Measurements from ENCODE around the gene SHMT2.
"Not testable (repeated sequence)": the region's sequence is repeated elsewhere in the genome, so short reads cannot be mapped to it uniquely, and the experiment has no call there.

The SHMT2 gene

GRCh38 chr12:57266681-57267080 is 37.2 kb downstream of the SHMT2 start:
- no peak for TF ChIP-seq CTCF (conservative IDR thresholded peaks at IDR 0.05; ENCODE audit: low read depth)
- no peak for DNase-seq (ENCODE audit: low spot score)
- CTCF ChIA-PET = interaction anchor here (0.6 kb wide), 1 partner anchor 162 kb away, joined by 3 read pairs; no protein-coding TSS in a partner anchor
- H3K27ac ChIP-seq = no peak overlapping the region
- POLR2A ChIA-PET (ENCODE audit: low non-redundant PET) = no interaction called here

GRCh38 chr12:57268264-57268663 is 38.8 kb downstream of the SHMT2 start:
- no peak overlapping the region for H3K27ac ChIP-seq
- POLR2A ChIA-PET (ENCODE audit: low non-redundant PET) = no interaction called here
- no peak for DNase-seq (ENCODE audit: low spot score)
- CTCF ChIA-PET = interaction anchor here (0.5 kb wide), 1 partner anchor 61 kb away, joined by 5 read pairs; no protein-coding TSS in a partner anchor
- TF ChIP-seq CTCF (conservative IDR thresholded peaks at IDR 0.05; ENCODE audit: low read depth) = no peak

GRCh38 chr12:57270966-57271470 is 41.5 kb downstream of the SHMT2 start:
- DNase-seq (ENCODE audit: low spot score) = no peak
- no peak for TF ChIP-seq CTCF (conservative IDR thresholded peaks at IDR 0.05; ENCODE audit: low read depth)
- POLR2A ChIA-PET (ENCODE audit: low non-redundant PET) = interaction anchor here (0.6 kb wide), 1 partner anchor 677 kb away, joined by 3 read pairs; no protein-coding TSS in a partner anchor
- CTCF ChIA-PET = interaction anchor here (0.6 kb wide), 2 partner anchors 188 to 189 kb away, joined by 3 to 4 read pairs; no protein-coding TSS in a partner anchor
- no peak overlapping the region for H3K27ac ChIP-seq

GRCh38 chr12:57272337-57273151 is 43.0 kb downstream of the SHMT2 start:
- ChIA-PET POLR2A (ENCODE audit: low non-redundant PET) (interaction anchor here (0.6 kb wide), 1 partner anchor 1361 kb away, joined by 3 read pairs; no protein-coding TSS in a partner anchor), CTCF (interaction anchor here (0.6 to 0.7 kb wide), 2 partner anchors 67 to 174 kb away, joined by 3 read pairs; no protein-coding TSS in a partner anchor)
- no peak for DNase-seq (ENCODE audit: low spot score)
- no peak for TF ChIP-seq CTCF (conservative IDR thresholded peaks at IDR 0.05; ENCODE audit: low read depth)
- no peak overlapping the region for H3K27ac ChIP-seq

GRCh38 chr12:57273516-57273915 is 44.0 kb downstream of the SHMT2 start:
- no peak overlapping the region for H3K27ac ChIP-seq
- POLR2A ChIA-PET (ENCODE audit: low non-redundant PET) = interaction anchor here (0.6 kb wide), 1 partner anchor 1362 kb away, joined by 3 read pairs; no protein-coding TSS in a partner anchor
- no peak for TF ChIP-seq CTCF (conservative IDR thresholded peaks at IDR 0.05; ENCODE audit: low read depth)
- no peak for DNase-seq (ENCODE audit: low spot score)
- CTCF ChIA-PET = no interaction called here

- H3K27ac ChIP-seq; DNase-seq (ENCODE audit: low spot score); POLR2A ChIA-PET (ENCODE audit: low non-redundant PET): not testable (repeated sequence)
- CTCF ChIA-PET = interaction anchor here (0.6 kb wide), 1 partner anchor 57 kb away, joined by 4 read pairs; no protein-coding TSS in a partner anchor
These were observed 46.7 kb downstream of the SHMT2 start for GRCh38 chr12:57276233-57276632.
